GM23248 (cell line): ENCODE data around the gene ABCA12. TPM values are rescaled to one million over a fixed set of nuclear protein-coding genes. Genes with fewer than 3 reads are reported as not detected.

ENCODE experiments used
- DNase-seq: peaks from one replicate; pipeline ENCODE4 v3.0.0-alpha.2; 2015
- H2AFZ ChIP-seq: fragments of 200-600 bp; sonication (generic); 2 replicates; pipeline ENCODE4 v1.6.1; 2016; ENCODE audit warnings: antibody characterized with exemption
- H3F3A ChIP-seq: fragments of 200-600 bp; sonication (generic); 2 replicates; pipeline ENCODE4 v1.6.1; 2016; ENCODE audit warnings: mild to moderate bottlenecking, antibody characterized with exemption, mixed run types; ENCODE audit not compliant: insufficient read depth
- H3K27ac ChIP-seq: fragments of 200-600 bp; sonication (generic); 2 replicates; pipeline ENCODE4 v1.5.1; 2016; ENCODE audit warnings: mild to moderate bottlenecking
- H3K27me3 ChIP-seq: fragments of 200-600 bp; sonication (generic); replicated peaks from 2 replicates; pipeline ENCODE4 v1.6.1; 2016; ENCODE audit warnings: mild to moderate bottlenecking; ENCODE audit not compliant: insufficient read depth
- H3K36me3 ChIP-seq: fragments of 200-600 bp; sonication (generic); 2 replicates; pipeline ENCODE4 v1.6.1; 2016; ENCODE audit warnings: low read depth, mild to moderate bottlenecking
- H3K4me1 ChIP-seq: fragments of 200-600 bp; sonication (generic); 2 replicates; pipeline ENCODE4 v1.6.1; 2016; ENCODE audit warnings: mild to moderate bottlenecking; ENCODE audit not compliant: insufficient read depth
- H3K4me2 ChIP-seq: fragments of 200-600 bp; sonication (generic); one replicate; pipeline ENCODE4 v1.6.1; 2016; ENCODE audit warnings: mild to moderate bottlenecking; ENCODE audit not compliant: unreplicated experiment
- H3K4me3 ChIP-seq: fragments of 200-600 bp; sonication (generic); 2 replicates; pipeline ENCODE4 v1.5.1; 2016; ENCODE audit warnings: mild to moderate bottlenecking
- H3K79me2 ChIP-seq: fragments of 200-600 bp; sonication (generic); 2 replicates; pipeline ENCODE4 v1.6.1; 2016; ENCODE audit warnings: mild to moderate bottlenecking; ENCODE audit not compliant: insufficient read depth
- H3K9ac ChIP-seq: fragments of 200-600 bp; sonication (generic); 2 replicates; pipeline ENCODE4 v1.6.1; 2016; ENCODE audit warnings: mild to moderate bottlenecking
- H3K9me2 ChIP-seq: fragments of 200-600 bp; sonication (generic); 2 replicates; pipeline ENCODE4 v1.6.1; 2016; ENCODE audit warnings: mixed run types, mild to moderate bottlenecking, moderate library complexity; ENCODE audit not compliant: insufficient read depth
- H3K9me3 ChIP-seq: fragments of 200-600 bp; sonication (generic); one replicate; pipeline ENCODE4 v1.6.1; 2017; ENCODE audit warnings: low read depth
- H4K20me1 ChIP-seq: fragments of 200-600 bp; sonication (generic); 2 replicates; pipeline ENCODE4 v1.6.0; 2016; ENCODE audit not compliant: insufficient read depth
- EZH2 ChIP-seq: fragments of 200-600 bp; sonication (generic); IDR thresholded peaks from 2 replicates; pipeline ENCODE4 v1.6.1; 2018; ENCODE audit warnings: antibody characterized with exemption, mild to moderate bottlenecking; ENCODE audit not compliant: insufficient read depth, poor library complexity, severe bottlenecking
- EZH2phosphoT487 ChIP-seq: fragments of 200-600 bp; sonication (generic); IDR thresholded peaks from 2 replicates; pipeline ENCODE4 v1.6.1; 2018; ENCODE audit warnings: antibody characterized with exemption, moderate library complexity, mild to moderate bottlenecking, low read depth; ENCODE audit not compliant: insufficient read depth
- WGBS, 2 experiments: methylation state at CpG; one replicate each; pipeline ENCODE4 v1.1.6; 2015 to 2017; ENCODE audit warnings: low lambda C conversion rate in 2 of 2, low coverage in 1 of 2; ENCODE audit errors: missing lambda C conversion rate in 2 of 2; 5-methylcytosine and 5-hydroxymethylcytosine counted together
- in situ Hi-C: fragments of 300-500 bp; cut with MboI; formaldehyde crosslinking; loops from 2 replicates; pipeline ENCODE4 v1.15.0; 2020
- polyA plus RNA-seq: library from polyadenylated mRNA; unstranded; fragments of >200 nt; fragmentation: Nextera tagmentation; extraction: Ambion mirVana; gene quantifications from 2 replicates; pipeline ENCODE4 v1.2.1, GENCODE V29; 2016
- total RNA-seq: library from RNA; depleted of rRNA; stranded (reverse); fragments of >200 nt; shearing (Covaris generic); gene quantifications from 2 replicates; pipeline ENCODE4 v1.2.3, GENCODE V29; 2014; rRNA removed

ABCA12 gene
- total RNA-seq (not detected in 2 replicates), polyA plus RNA-seq (not detected in 2 replicates)

- H3K9me2 ChIP-seq, result no peaks in the 10 kb centered on the region
- in situ Hi-C loops, result no loop called here
- H3K4me1 ChIP-seq, result peaks cover 28% of the 10 kb centered on the region
- no peaks in the 10 kb centered on the region for H3K27me3 ChIP-seq
- 0 out of 2 replicates have a peak within 1 kb of the TSS, but pooled peaks have one; percentile 1 for H3K4me3 ChIP-seq
- peak within 1 kb of the TSS; percentile 33 for H3K4me2 ChIP-seq
- no peak within 1 kb of the TSS for H3K27ac ChIP-seq
- H2AFZ ChIP-seq, result peak within 1 kb of the TSS; percentile 31
- WGBS, 2 experiments, result 78 to 82% methylated on average over 2 of the region's 2 CpGs
- no peak for DNase-seq
- no peak within 1 kb of the TSS for H3K9ac ChIP-seq
- no peak for TF ChIP-seq EZH2
- no peak for TF ChIP-seq EZH2phosphoT487
- no peaks in the 10 kb centered on the region for H3K9me3 ChIP-seq
- H3K79me2 ChIP-seq, result no peaks in the 10 kb centered on the region
- H4K20me1 ChIP-seq, result no peaks in the 10 kb centered on the region
- no peaks in the 10 kb centered on the region for H3K36me3 ChIP-seq
- peaks cover 9% of the 10 kb centered on the region for H3F3A ChIP-seq
Measured at GRCh38 chr2:215138479-215138878, at the start of gene ABCA12. Gene ABCA12, minus strand, starts transcription at chr2:215138626. Its CDS starts 418 bp downstream, at chr2:215138208.

- Histone ChIP-seq H3F3A (no peaks in the 10 kb centered on the region), H4K20me1 (no peaks in the 10 kb centered on the region), H3K27ac (no peak overlapping the region), H3K27me3 (no peaks in the 10 kb centered on the region; the same call in none of the 2 replicates), H3K9ac (no peak overlapping the region), H3K9me3 (no peaks in the 10 kb centered on the region), H2AFZ (no peak overlapping the region), H3K4me3 (no peak overlapping the region), H3K9me2 (no peaks in the 10 kb centered on the region), H3K4me2 (no peak overlapping the region), H3K4me1 (no peaks in the 10 kb centered on the region), H3K79me2 (no peaks in the 10 kb centered on the region), H3K36me3 (no peaks in the 10 kb centered on the region)
- in situ Hi-C loops, result no loop called here
- TF ChIP-seq EZH2phosphoT487, result no peak
- TF ChIP-seq EZH2, result no peak
- DNase-seq, result no peak
Measured at GRCh38 chr2:215188078-215188477, 49.7 kb upstream of the ABCA12 start.

- DNase-seq, result no peak
- no peaks in the 10 kb centered on the region for H3F3A ChIP-seq
- in situ Hi-C loops, result no loop called here
Measured at GRCh38 chr2:215186021-215186420, 47.6 kb upstream of the ABCA12 start.

GRCh38 chr2:215178121-215178520 lies 39.7 kb upstream of the ABCA12 start:
- H3K27ac ChIP-seq, result no peak overlapping the region
- H3K27me3 ChIP-seq, result no peaks in the 10 kb centered on the region
- H2AFZ ChIP-seq, result no peak overlapping the region
- H3K36me3 ChIP-seq, result no peaks in the 10 kb centered on the region
- no peaks in the 10 kb centered on the region for H3K9me2 ChIP-seq
- no peaks in the 10 kb centered on the region for H3F3A ChIP-seq
- H3K9me3 ChIP-seq, result no peaks in the 10 kb centered on the region
- 41 to 42% methylated on average over 4 of the region's 4 CpGs for WGBS, 2 experiments
- no peak overlapping the region for H3K4me3 ChIP-seq
- in situ Hi-C loops, result no loop called here
- H3K79me2 ChIP-seq, result no peaks in the 10 kb centered on the region
- DNase-seq, result no peak
- H3K9ac ChIP-seq, result no peak overlapping the region
- H4K20me1 ChIP-seq, result no peaks in the 10 kb centered on the region
- H3K4me2 ChIP-seq, result no peak overlapping the region
- H3K4me1 ChIP-seq, result no peaks in the 10 kb centered on the region
- TF ChIP-seq EZH2, result no peak
- no peak for TF ChIP-seq EZH2phosphoT487

More at GRCh38 chr2:215186021-215186420, 47.6 kb upstream of the ABCA12 start:
- no peak overlapping the region for H3K27ac ChIP-seq
- 3 to 5% methylated on average over 1 of the region's 1 CpG for WGBS, 2 experiments
- H3K4me1 ChIP-seq, result no peaks in the 10 kb centered on the region
- no peaks in the 10 kb centered on the region for H3K79me2 ChIP-seq
- no peaks in the 10 kb centered on the region; the same call in 1 of the 2 replicates for H3K27me3 ChIP-seq
- TF ChIP-seq EZH2 (no peak), EZH2phosphoT487 (no peak)
- no peaks in the 10 kb centered on the region for H3K9me2 ChIP-seq
- H3K9ac ChIP-seq, result no peak overlapping the region
- H4K20me1 ChIP-seq, result no peaks in the 10 kb centered on the region
- no peaks in the 10 kb centered on the region for H3K36me3 ChIP-seq
- no peak overlapping the region for H2AFZ ChIP-seq
- no peak overlapping the region for H3K4me2 ChIP-seq
- no peak overlapping the region for H3K4me3 ChIP-seq
- no peaks in the 10 kb centered on the region for H3K9me3 ChIP-seq

GRCh38 chr2:215171796-215172195 lies 33.4 kb upstream of the ABCA12 start:
- H3K4me1 ChIP-seq, result no peaks in the 10 kb centered on the region
- no peaks in the 10 kb centered on the region for H3K9me3 ChIP-seq
- TF ChIP-seq EZH2 (no peak), EZH2phosphoT487 (no peak)
- no peak for DNase-seq
- 37 to 43% methylated on average over 4 of the region's 4 CpGs for WGBS, 2 experiments
- no peaks in the 10 kb centered on the region for H3K27me3 ChIP-seq
- H3K79me2 ChIP-seq, result no peaks in the 10 kb centered on the region
- H3K4me2 ChIP-seq, result peak overlapping the region; percentile 51
- H3K27ac ChIP-seq, result no peak overlapping the region
- H3K9ac ChIP-seq, result no peak overlapping the region
- peak overlapping the region; percentile 86 for H2AFZ ChIP-seq
- in situ Hi-C loops, result no loop called here
- no peaks in the 10 kb centered on the region for H3F3A ChIP-seq
- H3K36me3 ChIP-seq, result no peaks in the 10 kb centered on the region
- no peak overlapping the region for H3K4me3 ChIP-seq
- H4K20me1 ChIP-seq, result no peaks in the 10 kb centered on the region
- H3K9me2 ChIP-seq, result no peaks in the 10 kb centered on the region
